Endothelial cell (in vitro differentiated cells): ENCODE results near the gene ITPRIP. TPM values are rescaled to one million over a fixed set of nuclear protein-coding genes. Genes with fewer than 3 reads are reported as not detected.

Experiments
- DNase-seq: peaks from one replicate; pipeline ENCODE4 v3.0.0; 2021; ENCODE audit warnings: low spot score
- H3K27ac Mint-ChIP-seq: one replicate; pipeline ENCODE4 v1.8.0; 2021; ENCODE audit warnings: mixed read lengths, inconsistent platforms; ENCODE audit not compliant: unreplicated experiment
- H3K27me3 Mint-ChIP-seq: one replicate; pipeline ENCODE4 v1.8.0; 2021; ENCODE audit warnings: mild to moderate bottlenecking, moderate library complexity, mixed read lengths, inconsistent platforms; ENCODE audit not compliant: unreplicated experiment
- H3K36me3 Mint-ChIP-seq: one replicate; pipeline ENCODE4 v1.8.0; 2021; ENCODE audit warnings: mild to moderate bottlenecking, low read depth, mixed read lengths, inconsistent platforms; ENCODE audit not compliant: unreplicated experiment
- H3K4me1 Mint-ChIP-seq: one replicate; pipeline ENCODE4 v1.8.0; 2021; ENCODE audit warnings: mild to moderate bottlenecking, mixed read lengths, inconsistent platforms; ENCODE audit not compliant: unreplicated experiment
- H3K4me3 Mint-ChIP-seq: one replicate; pipeline ENCODE4 v1.8.0; 2021; ENCODE audit warnings: mild to moderate bottlenecking, mixed read lengths, inconsistent platforms; ENCODE audit not compliant: unreplicated experiment
- H3K9me3 Mint-ChIP-seq: one replicate; pipeline ENCODE4 v1.8.0; 2021; ENCODE audit warnings: mixed read lengths, inconsistent platforms; ENCODE audit not compliant: unreplicated experiment
- CTCF ChIP-seq: fragments of 200-600 bp; sonication (generic); IDR thresholded peaks from one replicate; pipeline ENCODE4 v1.5.0; 2021; ENCODE audit warnings: antibody characterized with exemption; ENCODE audit not compliant: unreplicated experiment
- total RNA-seq: library from RNA; stranded (reverse); fragmentation: NEBNext Ultra II Directional; extraction: Animal tissue kit (Norgen Biotek cat#: 25700); gene quantifications from one replicate; pipeline ENCODE4 v1.2.1, GENCODE V29; 2021; ENCODE audit not compliant: unreplicated experiment

Gene ITPRIP
- total RNA-seq, 1 donor from 2014 or later = 16.3 TPM

GRCh38 chr10:104329735-104330134 lies 8.5 kb downstream of the ITPRIP start:
- H3K27ac Mint-ChIP-seq = no peak overlapping the region
- peaks cover 17% of the 10 kb centered on the region for H3K36me3 Mint-ChIP-seq
- no peak for TF ChIP-seq CTCF
- DNase-seq = no peak
- H3K4me1 Mint-ChIP-seq = peaks cover 75% of the 10 kb centered on the region
- H3K27me3 Mint-ChIP-seq = peaks cover 20% of the 10 kb centered on the region
- H3K9me3 Mint-ChIP-seq = no peaks in the 10 kb centered on the region
- H3K4me3 Mint-ChIP-seq = no peak overlapping the region

- Mint-ChIP-seq H3K27ac (peak overlapping the region; percentile 96), H3K4me3 (peak overlapping the region; percentile 65), H3K27me3 (peaks cover 21% of the 10 kb centered on the region), H3K4me1 (peaks cover 79% of the 10 kb centered on the region), H3K36me3 (peaks cover 17% of the 10 kb centered on the region), H3K9me3 (no peaks in the 10 kb centered on the region)
- no peak for TF ChIP-seq CTCF
- DNase-seq = peak; percentile 38
Measured at GRCh38 chr10:104328896-104329710, 9.2 kb downstream of the ITPRIP start.

- TF ChIP-seq CTCF = no peak
- H3K9me3 Mint-ChIP-seq = no peaks in the 10 kb centered on the region
- no peak for DNase-seq
- H3K4me1 Mint-ChIP-seq = peaks cover 83% of the 10 kb centered on the region
- H3K27ac Mint-ChIP-seq = peak overlapping the region; percentile 96
- H3K36me3 Mint-ChIP-seq = peaks cover 17% of the 10 kb centered on the region
- peaks cover 21% of the 10 kb centered on the region for H3K27me3 Mint-ChIP-seq
- peak overlapping the region; percentile 81 for H3K4me3 Mint-ChIP-seq
Measured at GRCh38 chr10:104328646-104328895, 9.7 kb downstream of the ITPRIP start.

- Mint-ChIP-seq H3K27ac (peak overlapping the region; percentile 96), H3K27me3 (peaks cover 21% of the 10 kb centered on the region), H3K4me3 (peak overlapping the region; percentile 81), H3K4me1 (peaks cover 78% of the 10 kb centered on the region), H3K36me3 (peaks cover 13% of the 10 kb centered on the region), H3K9me3 (no peaks in the 10 kb centered on the region)
- no peak for TF ChIP-seq CTCF
- peak; percentile 37 for DNase-seq
Measured at GRCh38 chr10:104327745-104328645, 10.3 kb downstream of the ITPRIP start.
